C4-2B (cell line): ENCODE data around the gene PLA2G4E.

Experiments used
- ZFX ChIP-seq: fragments of 450-650 bp; IDR thresholded peaks from 2 replicates; pipeline ENCODE4 v1.6.1; 2017
- TF ChIP-seq, protein P1 (sequence below): fragments of 450-650 bp; conservative IDR thresholded peaks from 2 replicates; pipeline ENCODE4 v1.5.1; 2017; ENCODE audit warnings: mild to moderate bottlenecking

DNA sequence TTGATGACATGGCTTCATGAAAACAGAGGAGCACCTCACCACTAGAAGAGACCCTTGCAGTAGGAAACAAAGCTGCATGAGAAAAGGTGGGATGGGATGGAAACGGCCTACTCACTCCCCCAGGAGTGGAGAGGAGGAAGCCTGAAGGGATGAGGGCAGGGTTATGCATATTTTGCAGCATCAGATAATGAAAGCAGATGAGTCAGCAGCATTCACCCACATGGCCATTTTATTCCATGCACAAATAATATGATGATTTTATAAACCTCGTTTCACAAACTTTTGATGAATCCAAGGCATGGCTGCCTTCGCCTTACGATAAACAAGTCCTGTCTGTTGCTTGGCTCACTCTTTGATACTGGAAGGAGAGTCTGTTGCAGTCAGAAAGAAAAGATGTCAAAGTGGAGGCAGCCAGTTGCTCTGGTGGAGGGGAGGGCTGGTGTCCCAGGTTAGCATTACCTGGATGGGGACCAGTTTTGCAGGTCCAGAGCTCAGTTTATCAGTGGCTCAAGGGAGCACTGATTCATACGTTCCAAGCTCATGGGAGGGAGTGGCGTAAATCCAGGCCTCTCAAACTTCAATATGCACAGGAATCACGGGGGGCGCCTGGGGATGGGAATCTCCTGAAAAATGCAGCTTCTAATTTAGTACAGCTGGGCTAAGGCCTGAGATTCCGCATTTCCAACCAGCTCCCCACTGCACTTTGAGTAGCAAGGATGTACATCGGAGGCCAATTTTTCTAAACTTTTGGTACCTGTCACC lies 39.3 kb downstream of the PLA2G4E start:
- TF ChIP-seq, protein P1, sequence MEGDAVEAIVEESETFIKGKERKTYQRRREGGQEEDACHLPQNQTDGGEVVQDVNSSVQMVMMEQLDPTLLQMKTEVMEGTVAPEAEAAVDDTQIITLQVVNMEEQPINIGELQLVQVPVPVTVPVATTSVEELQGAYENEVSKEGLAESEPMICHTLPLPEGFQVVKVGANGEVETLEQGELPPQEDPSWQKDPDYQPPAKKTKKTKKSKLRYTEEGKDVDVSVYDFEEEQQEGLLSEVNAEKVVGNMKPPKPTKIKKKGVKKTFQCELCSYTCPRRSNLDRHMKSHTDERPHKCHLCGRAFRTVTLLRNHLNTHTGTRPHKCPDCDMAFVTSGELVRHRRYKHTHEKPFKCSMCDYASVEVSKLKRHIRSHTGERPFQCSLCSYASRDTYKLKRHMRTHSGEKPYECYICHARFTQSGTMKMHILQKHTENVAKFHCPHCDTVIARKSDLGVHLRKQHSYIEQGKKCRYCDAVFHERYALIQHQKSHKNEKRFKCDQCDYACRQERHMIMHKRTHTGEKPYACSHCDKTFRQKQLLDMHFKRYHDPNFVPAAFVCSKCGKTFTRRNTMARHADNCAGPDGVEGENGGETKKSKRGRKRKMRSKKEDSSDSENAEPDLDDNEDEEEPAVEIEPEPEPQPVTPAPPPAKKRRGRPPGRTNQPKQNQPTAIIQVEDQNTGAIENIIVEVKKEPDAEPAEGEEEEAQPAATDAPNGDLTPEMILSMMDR, result no peak
- TF ChIP-seq ZFX, result no peak
